Astrocyte (in vitro differentiated cells and primary cell): Measurements from ENCODE around the gene LEO1.

Experiments
- CTCF ChIP-seq: IDR thresholded peaks from 2 replicates; pipeline ENCODE4 v1.5.1; 2011; ENCODE audit warnings: low read depth, mild to moderate bottlenecking, inconsistent platforms, low read length, moderate library complexity; ENCODE audit not compliant: insufficient read depth
- EZH2 ChIP-seq: IDR thresholded peaks from 2 replicates; pipeline ENCODE4 v1.6.1; 2012; ENCODE audit warnings: mild to moderate bottlenecking, low read length, inconsistent platforms; ENCODE audit not compliant: insufficient read depth

DNA sequence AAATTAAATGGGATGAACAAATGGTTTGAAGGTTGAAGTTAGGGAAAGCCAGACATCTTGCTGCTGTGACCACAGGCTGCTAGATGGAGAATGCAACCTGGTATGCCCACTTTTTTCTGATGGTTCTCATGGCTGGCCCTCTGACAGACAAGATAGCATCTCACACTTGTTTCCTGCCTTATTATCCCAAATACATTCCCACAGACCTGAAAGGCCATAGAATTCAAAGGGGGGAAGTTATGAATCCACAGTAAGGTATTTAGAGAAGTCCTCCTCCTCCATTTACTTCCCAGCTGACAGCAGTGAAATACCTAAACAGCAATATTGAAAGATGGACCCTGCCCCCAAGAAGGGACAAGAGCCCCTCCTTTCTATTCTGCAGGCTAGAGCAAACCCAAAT is 32.4 kb downstream of the LEO1 start:
- no peak for TF ChIP-seq CTCF
- TF ChIP-seq EZH2: no peak
